Measurements from ENCODE around the gene CIB2.

DNA sequence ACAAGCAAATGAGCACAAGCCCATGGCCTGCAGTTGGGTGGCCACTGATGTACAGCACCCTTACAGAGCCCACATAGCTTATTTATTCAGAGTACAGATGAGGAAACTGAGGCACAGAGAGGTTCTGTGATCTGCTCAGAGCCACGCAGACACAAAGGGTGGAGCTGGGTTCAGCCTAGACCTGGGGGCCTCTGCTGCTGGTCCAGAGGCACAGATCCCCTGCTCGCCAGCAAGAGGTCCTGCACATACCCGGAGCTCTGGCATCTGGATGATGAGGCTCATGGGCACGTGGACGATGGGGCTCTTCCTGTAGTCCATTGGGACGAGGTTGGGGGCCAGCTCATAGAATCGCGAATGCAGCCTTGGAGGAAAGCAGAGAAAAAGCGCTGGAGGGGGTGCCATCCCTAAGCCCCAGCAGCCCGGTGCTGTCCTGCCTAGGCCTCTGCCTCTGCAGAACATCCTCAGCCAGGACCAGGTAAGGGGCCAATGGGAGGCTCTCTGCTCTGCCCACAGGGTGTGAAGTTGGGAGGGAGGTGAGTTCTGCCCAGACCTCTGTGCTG lies 20.2 kb downstream of the CIB2 start:
- TF ChIP-seq CTCF (IDR thresholded peaks at IDR 0.05) (no peak), EZH2 (IDR thresholded peaks at IDR 0.05; ENCODE audit: borderline replicate concordance, insufficient read depth, low read depth, low read length, poor library complexity, severe bottlenecking) (no peak)
